H9 (cell line): ENCODE results near the gene BHLHE40. TPM values are rescaled to one million over a fixed set of nuclear protein-coding genes. Genes with fewer than 3 reads are reported as not detected.

Experiments
- DNase-seq: peaks from one replicate; pipeline ENCODE4 v3.0.0-alpha.2; 2017
- H2AFZ ChIP-seq: one replicate; pipeline ENCODE4 v1.6.1; 2013; ENCODE audit warnings: mild to moderate bottlenecking, low read length, control low read depth, moderate library complexity
- H2AK5ac ChIP-seq: 2 replicates; pipeline ENCODE4 v1.6.1; 2013; ENCODE audit warnings: low read length, control low read depth, mixed read lengths; ENCODE audit not compliant: insufficient read length
- H2BK120ac ChIP-seq: one replicate; pipeline ENCODE4 v1.6.1; 2013; ENCODE audit warnings: low read depth, mild to moderate bottlenecking, low read length, control low read depth, inconsistent platforms; ENCODE audit not compliant: poor library complexity, severe bottlenecking
- H2BK12ac ChIP-seq: 2 replicates; pipeline ENCODE4 v1.6.1; 2013; ENCODE audit warnings: low read length, control low read depth, mixed read lengths, low read depth; ENCODE audit not compliant: insufficient read length
- H2BK15ac ChIP-seq: 2 replicates; pipeline ENCODE4 v1.6.1; 2013; ENCODE audit warnings: low read depth, low read length, control low read depth
- H2BK20ac ChIP-seq: one replicate; pipeline ENCODE4 v1.6.1; 2013; ENCODE audit warnings: low read depth, mild to moderate bottlenecking, low read length, control low read depth, inconsistent platforms; ENCODE audit not compliant: poor library complexity, severe bottlenecking
- H2BK5ac ChIP-seq: 2 replicates; pipeline ENCODE4 v1.6.1; 2013; ENCODE audit warnings: low read length, control low read depth, mixed read lengths; ENCODE audit not compliant: insufficient read length
- H3K14ac ChIP-seq: 2 replicates; pipeline ENCODE4 v1.6.1; 2013; ENCODE audit warnings: low read length, control low read depth; ENCODE audit not compliant: insufficient read depth
- H3K18ac ChIP-seq: 2 replicates; pipeline ENCODE4 v1.6.1; 2013; ENCODE audit warnings: low read depth, mild to moderate bottlenecking, mixed read lengths, low read length, control low read depth; ENCODE audit not compliant: insufficient read length
- H3K23ac ChIP-seq: 2 replicates; pipeline ENCODE4 v1.6.1; 2013; ENCODE audit warnings: low read length, control low read depth, mixed read lengths, low read depth; ENCODE audit not compliant: insufficient read length
- H3K23me2 ChIP-seq: 2 replicates; pipeline ENCODE4 v1.6.1; 2013; ENCODE audit warnings: low read depth, mild to moderate bottlenecking, mixed read lengths, low read length, control low read depth; ENCODE audit not compliant: insufficient read length, poor library complexity, severe bottlenecking
- H3K27ac ChIP-seq: 2 replicates; pipeline ENCODE4 v1.5.1; 2013; ENCODE audit warnings: low read length, control low read depth, mixed read lengths, low read depth; ENCODE audit not compliant: insufficient read length
- H3K27me3 ChIP-seq: 2 replicates; pipeline ENCODE4 v1.6.1; 2013; ENCODE audit warnings: low read length, control low read depth, inconsistent platforms; ENCODE audit not compliant: insufficient read depth
- H3K4ac ChIP-seq: 2 replicates; pipeline ENCODE4 v1.6.1; 2013; ENCODE audit warnings: low read depth, mild to moderate bottlenecking, control low read depth, inconsistent platforms, low read length, moderate library complexity
- H3K4me1 ChIP-seq: 2 replicates; pipeline ENCODE4 v1.6.1; 2013; ENCODE audit warnings: low read length, control low read depth, inconsistent platforms; ENCODE audit not compliant: insufficient read depth
- H3K4me2 ChIP-seq: 2 replicates; pipeline ENCODE4 v1.6.1; 2013; ENCODE audit warnings: low read length, control low read depth, mixed read lengths; ENCODE audit not compliant: insufficient read length, insufficient read depth
- H3K56ac ChIP-seq: 2 replicates; pipeline ENCODE4 v1.6.1; 2013; ENCODE audit warnings: low read depth, mild to moderate bottlenecking, mixed read lengths, low read length, control low read depth; ENCODE audit not compliant: insufficient read length
- H3K79me1 ChIP-seq: 2 replicates; pipeline ENCODE4 v1.6.1; 2013; ENCODE audit warnings: low read depth, mild to moderate bottlenecking, moderate library complexity, low read length, control low read depth, inconsistent platforms; ENCODE audit not compliant: insufficient read depth, poor library complexity, severe bottlenecking
- H3K79me2 ChIP-seq: 2 replicates; pipeline ENCODE4 v1.6.1; 2013; ENCODE audit warnings: low read length, control low read depth, inconsistent platforms; ENCODE audit not compliant: insufficient read depth
- H3K9ac ChIP-seq: 2 replicates; pipeline ENCODE4 v1.6.1; 2013; ENCODE audit warnings: low read length, control low read depth, mixed read lengths; ENCODE audit not compliant: insufficient read length; ENCODE audit errors: extremely low read depth
- H3K9me3 ChIP-seq: one replicate; pipeline ENCODE4 v1.6.1; 2013; ENCODE audit warnings: low read depth, low read length, inconsistent platforms; ENCODE audit not compliant: control insufficient read depth
- H3T11ph ChIP-seq: one replicate; pipeline ENCODE4 v1.6.1; 2013; ENCODE audit warnings: mild to moderate bottlenecking, low read length, control low read depth, inconsistent platforms
- H4K20me1 ChIP-seq: one replicate; pipeline ENCODE4 v1.6.1; 2013; ENCODE audit not compliant: control insufficient read depth, insufficient read length, insufficient read depth
- H4K5ac ChIP-seq: 2 replicates; pipeline ENCODE4 v1.6.1; 2013; ENCODE audit warnings: low read depth, mild to moderate bottlenecking, mixed read lengths, low read length, control low read depth; ENCODE audit not compliant: insufficient read length
- H4K8ac ChIP-seq: replicated peaks from 2 replicates; pipeline ENCODE4 v1.6.1; 2013; ENCODE audit warnings: low read length, control low read depth, mixed read lengths, low read depth; ENCODE audit not compliant: insufficient read length
- H4K91ac ChIP-seq: 2 replicates; pipeline ENCODE4 v1.6.1; 2013; ENCODE audit warnings: low read depth, mild to moderate bottlenecking, moderate library complexity, mixed read lengths, low read length, control low read depth; ENCODE audit not compliant: insufficient read length
- H3K27ac Mint-ChIP-seq, 3 experiments: 2 replicates in 2 of 3; 3 replicates in 1 of 3; pipeline ENCODE4 v1.8.0; 2020 to 2021; ENCODE audit warnings: mixed read lengths in 3 of 3, mild to moderate bottlenecking in 1 of 3, moderate library complexity in 1 of 3
- H3K27me3 Mint-ChIP-seq: 2 replicates; pipeline ENCODE4 v1.8.0; 2021; ENCODE audit warnings: low read depth, mild to moderate bottlenecking, moderate library complexity, mixed read lengths
- H3K36me3 Mint-ChIP-seq, 3 experiments: 2 replicates in 2 of 3; 3 replicates in 1 of 3; pipeline ENCODE4 v1.8.0; 2020 to 2021; ENCODE audit warnings: low read depth in 3 of 3, mixed read lengths in 3 of 3; ENCODE audit not compliant: insufficient read depth in 1 of 3
- H3K4me1 Mint-ChIP-seq, 2 experiments: 2 replicates each; pipeline ENCODE4 v1.8.0; 2020; ENCODE audit warnings: mixed read lengths in 2 of 2
- H3K4me3 Mint-ChIP-seq, 2 experiments: 2 replicates in 1 of 2; 3 replicates in 1 of 2; pipeline ENCODE4 v1.8.0; 2020 to 2021; ENCODE audit warnings: mild to moderate bottlenecking in 2 of 2, mixed read lengths in 2 of 2, moderate library complexity in 1 of 2
- H3K9me3 Mint-ChIP-seq, 2 experiments: 2 replicates in 1 of 2; 3 replicates in 1 of 2; pipeline ENCODE4 v1.8.0; 2020; ENCODE audit warnings: mild to moderate bottlenecking in 2 of 2, mixed read lengths in 2 of 2, moderate library complexity in 1 of 2
- CTCF ChIP-seq: fragments of 200-600 bp; sonication (generic); conservative IDR thresholded peaks from 3 replicates; pipeline ENCODE4 v1.8.0; 2021; ENCODE audit warnings: antibody characterized with exemption, mild to moderate bottlenecking
- WGBS: extraction: QIAGEN DNeasy Blood & Tissue Kit; methylation state at CpG from one replicate; pipeline ENCODE4 v1.1.7; 2013; ENCODE audit warnings: missing lambda C conversion rate, low lambda C conversion rate, mixed read lengths; ENCODE audit not compliant: insufficient read length; ENCODE audit errors: extremely low coverage; 5-methylcytosine and 5-hydroxymethylcytosine counted together
- total RNA-seq: library from RNA; stranded (reverse); gene quantifications from 2 replicates; pipeline ENCODE4 v1.2.1, GENCODE V29; 2021

BHLHE40 gene
- total RNA-seq, 1 experiment from 2014 or later, result 4.1 TPM

GRCh38 chr3:5009506-5010109, 30.4 kb downstream of the BHLHE40 start:
- no peaks in the 10 kb centered on the region; the same call in 1 of the 2 replicates for H3K4me1 ChIP-seq
- no peak overlapping the region for H3K18ac ChIP-seq
- H2BK20ac ChIP-seq, result no peak overlapping the region
- no peak overlapping the region for H3K27ac ChIP-seq
- no peak overlapping the region for H2BK12ac ChIP-seq
- H3K56ac ChIP-seq, result no peak overlapping the region
- H3K14ac ChIP-seq, result no peak overlapping the region
- Mint-ChIP-seq H3K27me3 (no peaks in the 10 kb centered on the region), H3K27ac (no peak overlapping the region), H3K4me3 (no peak overlapping the region), H3K36me3 (no peaks in the 10 kb centered on the region; a peak in 1 of 7 replicates), H3K4me1 (peaks cover 15% of the 10 kb centered on the region in 2 experiments), H3K9me3 (no peaks in the 10 kb centered on the region)
- no peak overlapping the region for H2AFZ ChIP-seq
- H3K79me1 ChIP-seq, result no peaks in the 10 kb centered on the region
- H4K20me1 ChIP-seq, result no peaks in the 10 kb centered on the region
- no peak overlapping the region for H4K8ac ChIP-seq
- no peak overlapping the region for H3K9ac ChIP-seq
- no peak for TF ChIP-seq CTCF
- H2BK120ac ChIP-seq, result no peak overlapping the region
- no peak overlapping the region for H4K5ac ChIP-seq
- no peak overlapping the region for H4K91ac ChIP-seq
- no peak overlapping the region for H2BK15ac ChIP-seq
- no peak for DNase-seq
- no peak overlapping the region for H3T11ph ChIP-seq
- no peaks in the 10 kb centered on the region for H3K79me2 ChIP-seq
- H3K23me2 ChIP-seq, result no peaks in the 10 kb centered on the region
- H2AK5ac ChIP-seq, result no peak overlapping the region
- H2BK5ac ChIP-seq, result no peak overlapping the region
- H3K4ac ChIP-seq, result no peak overlapping the region
- no CpG with 5 or more reads among the region's 12 CpGs for WGBS
- H3K27me3 ChIP-seq, result no peaks in the 10 kb centered on the region
- H3K4me2 ChIP-seq, result no peak overlapping the region
- no peak overlapping the region for H3K23ac ChIP-seq
- no peaks in the 10 kb centered on the region for H3K9me3 ChIP-seq
